PC-3 (cell line): Measurements from ENCODE around the gene KSR1.

ENCODE experiments used
- EZH2phosphoT487 ChIP-seq: fragments of 300-600 bp; sonication (generic); IDR thresholded peaks from 2 replicates; pipeline ENCODE4 v1.6.1; 2018; ENCODE audit warnings: mild to moderate bottlenecking, antibody characterized with exemption, low read length, borderline replicate concordance
- TF ChIP-seq, protein P1 (sequence below): fragments of 300-600 bp; sonication (generic); conservative IDR thresholded peaks from 2 replicates; pipeline ENCODE4 v1.5.1; 2017; ENCODE audit warnings: antibody characterized with exemption, low read depth, mild to moderate bottlenecking, low read length

DNA sequence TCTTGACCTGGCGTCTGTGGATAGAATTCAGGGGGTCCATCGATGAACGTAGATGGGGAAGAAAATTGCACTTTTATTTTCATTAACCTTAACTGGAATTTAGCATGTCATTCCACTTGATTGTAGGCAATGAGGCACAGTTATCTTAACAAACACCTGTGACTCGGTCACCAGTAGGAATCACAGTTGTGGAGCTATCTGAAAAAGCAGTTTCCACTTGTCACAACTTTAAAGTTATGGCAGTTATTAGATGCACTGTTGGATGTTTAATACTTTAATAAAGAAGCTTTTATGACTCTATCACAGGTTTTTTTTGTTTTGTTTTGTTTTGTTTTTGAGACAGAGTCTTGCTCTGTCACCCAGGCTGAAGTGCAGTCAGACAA, 91.0 kb downstream of the KSR1 start:
- TF ChIP-seq EZH2phosphoT487 = no peak
- TF ChIP-seq, protein P1, sequence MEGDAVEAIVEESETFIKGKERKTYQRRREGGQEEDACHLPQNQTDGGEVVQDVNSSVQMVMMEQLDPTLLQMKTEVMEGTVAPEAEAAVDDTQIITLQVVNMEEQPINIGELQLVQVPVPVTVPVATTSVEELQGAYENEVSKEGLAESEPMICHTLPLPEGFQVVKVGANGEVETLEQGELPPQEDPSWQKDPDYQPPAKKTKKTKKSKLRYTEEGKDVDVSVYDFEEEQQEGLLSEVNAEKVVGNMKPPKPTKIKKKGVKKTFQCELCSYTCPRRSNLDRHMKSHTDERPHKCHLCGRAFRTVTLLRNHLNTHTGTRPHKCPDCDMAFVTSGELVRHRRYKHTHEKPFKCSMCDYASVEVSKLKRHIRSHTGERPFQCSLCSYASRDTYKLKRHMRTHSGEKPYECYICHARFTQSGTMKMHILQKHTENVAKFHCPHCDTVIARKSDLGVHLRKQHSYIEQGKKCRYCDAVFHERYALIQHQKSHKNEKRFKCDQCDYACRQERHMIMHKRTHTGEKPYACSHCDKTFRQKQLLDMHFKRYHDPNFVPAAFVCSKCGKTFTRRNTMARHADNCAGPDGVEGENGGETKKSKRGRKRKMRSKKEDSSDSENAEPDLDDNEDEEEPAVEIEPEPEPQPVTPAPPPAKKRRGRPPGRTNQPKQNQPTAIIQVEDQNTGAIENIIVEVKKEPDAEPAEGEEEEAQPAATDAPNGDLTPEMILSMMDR = no peak
